GM21723 (cell line): ENCODE results near the gene PRMT7.

Experiments
- ATAC-seq: cut with Tn5 transposase; IDR thresholded peaks from one replicate; pipeline ENCODE4 v1.9.1; 2021; ENCODE audit warnings: mild to moderate bottlenecking, moderate library complexity; ENCODE audit not compliant: unreplicated experiment

Gene PRMT7

DNA sequence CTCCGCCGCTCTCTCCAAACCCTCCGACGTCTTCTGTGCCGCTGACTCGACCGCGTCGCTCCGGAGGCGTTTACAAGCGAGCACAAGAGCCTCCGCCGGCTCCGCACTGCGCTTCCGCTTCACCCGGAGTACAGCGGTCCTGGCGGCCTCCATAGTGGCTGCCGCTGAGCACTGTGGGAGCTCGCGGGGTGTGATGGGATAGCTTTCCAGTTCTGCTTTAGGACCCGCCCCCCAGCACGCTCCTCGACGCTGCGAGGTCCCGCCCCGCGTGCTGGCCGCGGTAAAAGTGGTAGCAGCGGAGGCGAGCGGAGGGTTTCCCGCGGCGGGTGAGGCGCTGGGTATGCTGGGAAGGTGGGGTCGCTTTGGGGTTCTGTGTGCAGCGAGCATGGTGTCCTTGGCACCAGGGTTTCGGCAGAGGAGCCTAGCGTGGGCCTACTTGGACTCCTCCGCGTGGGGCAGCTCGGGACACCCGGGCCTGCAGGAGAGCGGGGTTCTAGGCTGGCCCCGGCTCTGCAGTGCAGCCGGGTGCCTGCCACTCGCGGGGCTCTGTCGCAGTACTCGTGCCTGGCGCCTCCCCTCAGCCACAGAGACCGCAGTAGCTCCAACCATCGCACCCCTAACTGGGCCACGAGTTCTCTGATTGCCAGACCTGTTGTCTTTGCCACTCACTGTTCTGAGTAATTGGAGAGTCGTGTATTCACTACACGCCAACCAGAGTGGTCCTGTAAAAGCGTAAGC lies at the start of gene PRMT7, which contains the start of gene SLC7A6OS:
TSS of gene PRMT7 (plus strand) at position 246 of the 738 bp plus-strand sequence. CDS start 4,961 bp downstream, outside the sequence.
TSS of gene SLC7A6OS (minus strand) at position 173 of the 738 bp plus-strand sequence. CDS start at position 153, 20 bp downstream.
- peak; percentile 98 for ATAC-seq

GRCh38 chr16:68263559-68264127 lies 47.2 kb upstream of the PRMT7 start:
- peak; percentile 7 for ATAC-seq

GRCh38 chr16:68264128-68265077 lies 46.4 kb upstream of the PRMT7 start, which contains the start of gene SLC7A6:
Gene SLC7A6 (plus strand): TSS chr16:68264526. CDS start chr16:68274727, 10,201 bp downstream.
- ATAC-seq: peak; percentile 62

GRCh38 chr16:68265078-68265920 lies 45.5 kb upstream of the PRMT7 start:
- peak; percentile 21 for ATAC-seq

DNA sequence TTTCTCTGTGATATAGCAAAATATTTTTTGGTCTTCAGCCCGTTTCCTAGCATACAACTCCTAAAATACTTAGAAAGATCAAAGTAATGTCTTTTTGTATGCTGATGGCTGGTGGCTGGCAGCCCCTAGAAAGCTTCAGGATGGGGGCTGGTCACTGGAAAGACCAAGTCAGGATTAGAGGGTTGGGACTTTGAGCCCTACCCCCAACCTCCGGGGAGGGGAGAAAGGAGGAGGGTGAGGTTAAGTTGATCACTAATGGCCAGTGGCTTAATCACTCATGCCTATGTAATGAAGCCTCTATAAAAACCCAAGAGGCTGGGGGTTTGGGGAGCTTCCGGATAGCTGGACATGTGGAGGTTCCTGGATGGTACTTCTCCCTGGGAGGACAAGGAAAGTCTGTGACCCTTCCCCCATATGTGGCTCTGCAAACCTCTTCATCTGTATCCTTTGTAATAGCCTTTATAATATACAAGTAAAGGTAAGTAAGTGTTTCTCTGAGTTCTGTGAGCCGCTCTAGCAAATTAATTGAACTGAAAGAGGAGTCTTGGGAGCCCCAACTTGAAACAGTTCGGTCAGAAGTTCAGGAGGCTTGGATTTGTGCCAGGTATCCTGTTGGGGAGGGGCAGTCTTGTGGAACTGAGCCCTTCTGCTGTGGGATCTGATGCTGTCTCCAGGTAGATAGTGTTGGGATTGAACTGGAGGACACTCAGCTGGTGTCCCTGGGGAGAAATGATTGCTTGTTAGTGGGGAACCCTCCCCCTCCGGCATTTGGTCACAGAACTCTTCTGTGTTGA lies 43.0 kb upstream of the PRMT7 start:
- ATAC-seq: no peak

DNA sequence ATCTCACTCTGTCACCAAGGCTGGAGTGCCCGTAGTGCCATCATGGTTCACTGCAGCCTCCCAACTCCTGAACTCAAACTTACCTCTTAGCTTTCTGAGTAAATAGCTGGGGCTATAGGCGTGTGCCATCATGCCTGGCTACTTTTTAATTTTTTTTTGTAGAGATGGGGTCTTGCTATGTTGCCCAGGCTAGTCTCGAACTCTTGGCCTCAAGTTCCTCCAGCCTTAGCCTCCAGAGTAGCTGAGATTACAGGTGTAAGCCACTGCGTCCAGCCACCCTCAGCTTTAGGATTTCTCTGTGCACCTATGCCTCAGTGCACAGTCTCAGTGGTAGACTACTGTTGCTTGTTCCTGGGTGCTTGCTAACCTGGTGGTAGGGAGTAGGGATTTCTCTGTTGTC lies 41.0 kb upstream of the PRMT7 start:
- ATAC-seq: no peak

DNA sequence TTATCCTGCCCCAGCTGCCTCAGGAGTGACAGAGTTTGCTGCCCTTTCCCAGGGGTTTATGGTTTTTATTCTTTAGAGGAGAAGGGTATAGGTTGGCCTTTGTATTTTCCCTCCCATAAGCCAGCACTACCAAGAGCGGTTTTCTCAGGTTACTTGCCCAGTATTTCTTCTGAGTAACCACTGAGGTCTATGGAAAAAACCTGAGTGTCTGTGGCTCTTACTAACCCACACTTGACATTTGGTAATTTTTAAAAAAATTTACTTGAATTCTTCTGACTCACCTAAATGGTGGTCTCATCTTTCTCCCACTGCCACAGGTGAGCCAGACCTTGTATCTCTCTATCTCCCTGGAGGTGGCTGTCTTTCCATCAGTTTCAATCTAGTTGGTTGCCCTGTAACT lies 40.5 kb upstream of the PRMT7 start:
- ATAC-seq: no peak

DNA sequence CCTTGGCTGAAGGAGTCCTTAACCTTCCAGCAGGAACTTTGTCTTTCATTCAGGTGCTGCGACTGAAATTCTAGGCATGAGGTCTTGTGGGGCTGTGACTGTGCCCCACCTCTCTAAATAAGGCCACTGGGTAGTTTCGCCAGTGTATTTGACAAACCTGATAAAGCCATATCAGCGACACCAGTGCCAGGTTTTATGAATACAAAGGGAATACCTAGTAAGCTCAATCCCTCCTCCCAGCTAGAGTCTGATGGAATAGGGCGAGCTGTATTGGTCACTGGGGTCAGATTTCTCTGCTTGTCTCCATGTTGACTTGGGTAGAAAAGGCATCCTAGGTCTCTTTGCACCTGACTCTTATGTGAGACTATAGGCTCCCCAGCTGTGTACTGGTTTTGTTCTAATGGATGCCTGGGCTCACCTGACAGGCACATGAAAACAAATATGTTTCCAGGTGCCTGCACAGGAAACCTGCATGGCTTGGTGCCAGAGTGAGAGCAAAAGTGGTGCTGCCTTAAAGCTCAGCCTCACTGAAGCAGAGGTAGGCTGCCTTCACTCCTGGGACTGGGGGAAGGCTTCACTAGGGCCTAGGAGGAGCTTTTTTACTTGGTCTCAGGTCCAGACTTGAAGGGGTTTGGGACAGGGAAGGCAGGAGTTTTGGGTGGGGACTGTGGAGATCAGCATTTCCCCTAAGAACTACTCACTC lies 38.2 kb upstream of the PRMT7 start:
- ATAC-seq: no peak

GRCh38 chr16:68273459-68273858 lies 37.4 kb upstream of the PRMT7 start:
- no peak for ATAC-seq

GRCh38 chr16:68273896-68274295 lies 36.9 kb upstream of the PRMT7 start:
- no peak for ATAC-seq

- no peak for ATAC-seq
Observed at GRCh38 chr16:68274441-68274840, 36.4 kb upstream of the PRMT7 start.

GRCh38 chr16:68275611-68276191 lies 35.1 kb upstream of the PRMT7 start:
- peak; percentile 75 for ATAC-seq

DNA sequence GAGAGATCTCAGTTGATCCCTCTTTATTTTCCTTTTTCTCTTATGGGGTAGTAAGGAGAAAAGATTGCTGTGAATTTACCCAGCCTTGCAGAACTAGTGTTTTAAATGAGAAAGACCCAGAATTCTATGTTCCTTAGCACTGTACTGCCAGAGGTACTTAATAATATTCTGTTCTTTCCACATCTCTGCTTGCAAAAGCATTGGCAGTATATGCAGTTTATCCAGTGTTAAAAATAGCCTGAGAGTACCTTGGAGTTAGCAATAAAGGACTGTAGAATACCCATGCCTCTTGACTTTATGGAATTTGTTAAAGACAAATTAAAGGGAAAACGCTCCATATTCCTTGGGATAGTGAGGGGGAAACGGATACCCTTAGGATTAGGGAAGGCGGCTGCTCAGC lies 34.6 kb upstream of the PRMT7 start:
- no peak for ATAC-seq

GRCh38 chr16:68279726-68280558 lies 30.9 kb upstream of the PRMT7 start:
- ATAC-seq: no peak

GRCh38 chr16:68281368-68282063 lies 29.3 kb upstream of the PRMT7 start:
- ATAC-seq: no peak

GRCh38 chr16:68282064-68282452 lies 28.8 kb upstream of the PRMT7 start:
- no peak for ATAC-seq

GRCh38 chr16:68283346-68283745 lies 27.5 kb upstream of the PRMT7 start:
- ATAC-seq: no peak
